Caco-2 (cell line): ENCODE results near the gene FIP1L1. TPM values are rescaled to one million over a fixed set of nuclear protein-coding genes. Genes with fewer than 3 reads are reported as not detected.

Experiments used
- BruUV-seq: library from RNA; stranded (reverse); fragments of 400-500 nt; replicated peaks from 2 replicates; lab custom pipeline; 2021; lab: Mats Ljungman, UMichigan
- CTCF ChIA-PET: fragments of 300-600 bp; sonication (Branson Sonifier 250); formaldehyde crosslinking; loops from one replicate; lab custom pipeline; 2022; ENCODE audit warnings: antibody characterized with exemption; lab: Charles Lee
- POLR2A ChIA-PET: fragments of 300-600 bp; sonication (Branson Sonifier 250); formaldehyde crosslinking; loops from one replicate; lab custom pipeline; 2022; ENCODE audit warnings: antibody characterized with exemption; lab: Charles Lee
- DNase-seq, 2 experiments: peaks; one replicate each; pipeline versions ENCODE4 v3.0.0 to v3.0.0-alpha.2; 2020 to 2022
- H3K27me3 ChIP-seq: replicated peaks from 2 replicates; pipeline ENCODE4 v1.6.0; 2011; ENCODE audit warnings: low read length; ENCODE audit not compliant: control insufficient read depth, insufficient read depth
- H3K36me3 ChIP-seq: 2 replicates; pipeline ENCODE4 v1.5.1; 2011; ENCODE audit warnings: low read length; ENCODE audit not compliant: control insufficient read depth, insufficient read depth
- H3K4me1 ChIP-seq: fragments of 250-450 bp; sonication (Bioruptor Pico); 2 replicates; pipeline ENCODE4 v1.5.1; 2020; ENCODE audit warnings: mild to moderate bottlenecking
- H3K4me3 ChIP-seq: 2 replicates; pipeline ENCODE4 v1.5.1; 2011; ENCODE audit warnings: low read depth, mild to moderate bottlenecking, control low read depth, low read length
- H3K9me3 ChIP-seq: fragments of 250-450 bp; sonication (Bioruptor Pico); 2 replicates; pipeline ENCODE4 v1.5.1; 2020; ENCODE audit warnings: mild to moderate bottlenecking, moderate library complexity
- H3K27ac Mint-ChIP-seq: one replicate; pipeline ENCODE4 v1.8.0; 2022; ENCODE audit warnings: mixed read lengths; ENCODE audit not compliant: unreplicated experiment
- H3K27me3 Mint-ChIP-seq: one replicate; pipeline ENCODE4 v1.8.0; 2022; ENCODE audit warnings: mixed read lengths; ENCODE audit not compliant: insufficient read depth, unreplicated experiment
- H3K36me3 Mint-ChIP-seq: one replicate; pipeline ENCODE4 v1.8.0; 2022; ENCODE audit warnings: mild to moderate bottlenecking, mixed read lengths; ENCODE audit not compliant: insufficient read depth, unreplicated experiment
- H3K4me1 Mint-ChIP-seq: one replicate; pipeline ENCODE4 v1.8.0; 2022; ENCODE audit warnings: low read depth, mixed read lengths; ENCODE audit not compliant: unreplicated experiment
- H3K4me3 Mint-ChIP-seq: one replicate; pipeline ENCODE4 v1.8.0; 2022; ENCODE audit warnings: mild to moderate bottlenecking, moderate library complexity, mixed read lengths; ENCODE audit not compliant: unreplicated experiment
- H3K9me3 Mint-ChIP-seq: one replicate; pipeline ENCODE4 v1.8.0; 2022; ENCODE audit warnings: mixed read lengths; ENCODE audit not compliant: unreplicated experiment
- CTCF ChIP-seq, 2 experiments: fragments of 200-600 bp in 1 of 2; IDR thresholded peaks; 1 replicate in 1 of 2; 2 replicates in 1 of 2; pipeline versions ENCODE4 v1.5.1 to v1.8.0; 2011 to 2022; ENCODE audit warnings: antibody characterized with exemption in 1 of 2, control low read depth in 1 of 2, inconsistent platforms in 1 of 2, low read depth in 1 of 2, low read length in 1 of 2, mild to moderate bottlenecking in 1 of 2, moderate library complexity in 1 of 2; ENCODE audit not compliant: insufficient read depth in 1 of 2, severe bottlenecking in 1 of 2, unreplicated experiment in 1 of 2
- intact Hi-C: fragments of 100-400 bp; cut with micrococcal nuclease; formaldehyde crosslinking; loops from one replicate; pipeline ENCODE4 v1.10.0; 2022; ENCODE audit not compliant: unreplicated experiment
- total RNA-seq: library from RNA; stranded (reverse); gene quantifications from 2 replicates; pipeline ENCODE4 v1.2.3, GENCODE V29; 2022

Gene FIP1L1
- total RNA-seq, 1 experiment from 2014 or later: 62.5 TPM

- BruUV-seq: TSS peak; percentile 34
Observed at GRCh38 chr4:53365486-53366300, 11.7 kb upstream of the FIP1L1 start, which contains the start of gene SCFD2. TSS of gene SCFD2 (minus strand) at chr4:53366061.

GRCh38 chr4:53366301-53366716, 11.1 kb upstream of the FIP1L1 start:
- H3K9me3 Mint-ChIP-seq: no peaks in the 10 kb centered on the region
- H3K36me3 Mint-ChIP-seq: peaks cover 12% of the 10 kb centered on the region
- intact Hi-C loops: loop anchor here (1.0 kb wide), 1 partner anchor 11 kb away; the partner anchor contains the start of gene FIP1L1
- no peak for TF ChIP-seq CTCF (IDR thresholded peaks at IDR 0.05; ENCODE audit: insufficient read depth in 1 of 2, low read depth in 1 of 2, low read length in 1 of 2, severe bottlenecking in 1 of 2, unreplicated experiment in 1 of 2)
- H3K27me3 ChIP-seq: no peaks in the 10 kb centered on the region
- CTCF ChIA-PET: no interaction called here
- POLR2A ChIA-PET: interaction anchor here (0.6 to 1.6 kb wide), 2 partner anchors 8 to 47 kb away, joined by 3 to 6 read pairs; no protein-coding TSS in a partner anchor
- peaks cover 3% of the 10 kb centered on the region for H3K27me3 Mint-ChIP-seq
- H3K36me3 ChIP-seq: no peaks in the 10 kb centered on the region
- H3K9me3 ChIP-seq: no peaks in the 10 kb centered on the region
- no peak for DNase-seq
- peak overlapping the region; percentile 88 for H3K4me3 ChIP-seq
- peaks cover 21% of the 10 kb centered on the region for H3K4me1 Mint-ChIP-seq
- BruUV-seq: TSS peak; percentile 100
- peaks cover 9% of the 10 kb centered on the region for H3K4me1 ChIP-seq
- peak overlapping the region; percentile 85 for H3K27ac Mint-ChIP-seq
- H3K4me3 Mint-ChIP-seq: peak overlapping the region; percentile 97

More at GRCh38 chr4:53365486-53366300, 11.7 kb upstream of the FIP1L1 start, which contains the start of gene SCFD2:
- peak; percentile 96 to 98 for DNase-seq
- intact Hi-C loops: loop anchor here (1.0 kb wide), 1 partner anchor 12 kb away; the partner anchor contains the start of gene FIP1L1
- H3K27ac Mint-ChIP-seq: peak within 1 kb of the TSS; percentile 85
- no peaks in the 10 kb centered on the region for H3K27me3 ChIP-seq
- no peaks in the 10 kb centered on the region for H3K9me3 ChIP-seq
- H3K36me3 Mint-ChIP-seq: peaks cover 12% of the 10 kb centered on the region
- peak within 1 kb of the TSS; percentile 97 for H3K4me3 Mint-ChIP-seq
- CTCF ChIA-PET: interaction anchor here (0.6 kb wide), 1 partner anchor 43 kb away, joined by 3 read pairs; no protein-coding TSS in a partner anchor
- H3K4me3 ChIP-seq: peak within 1 kb of the TSS; percentile 88
- POLR2A ChIA-PET: interaction anchor here (0.6 to 1.6 kb wide), 3 partner anchors 9 to 168 kb away, joined by 3 to 7 read pairs (median 6); no protein-coding TSS in a partner anchor
- H3K4me1 ChIP-seq: peaks cover 9% of the 10 kb centered on the region
- no peaks in the 10 kb centered on the region for H3K9me3 Mint-ChIP-seq
- no peak for TF ChIP-seq CTCF (IDR thresholded peaks at IDR 0.05; ENCODE audit: insufficient read depth in 1 of 2, low read depth in 1 of 2, low read length in 1 of 2, severe bottlenecking in 1 of 2, unreplicated experiment in 1 of 2)
- H3K27me3 Mint-ChIP-seq: peaks cover 3% of the 10 kb centered on the region
- H3K4me1 Mint-ChIP-seq: peaks cover 21% of the 10 kb centered on the region
- H3K36me3 ChIP-seq: no peaks in the 10 kb centered on the region

- H3K36me3 Mint-ChIP-seq: peaks cover 12% of the 10 kb centered on the region
- CTCF ChIA-PET: no interaction called here
- no peaks in the 10 kb centered on the region for H3K9me3 Mint-ChIP-seq
- Histone ChIP-seq H3K4me3 (no peak overlapping the region), H3K9me3 (no peaks in the 10 kb centered on the region), H3K27me3 (no peaks in the 10 kb centered on the region), H3K36me3 (no peaks in the 10 kb centered on the region), H3K4me1 (peaks cover 9% of the 10 kb centered on the region)
- POLR2A ChIA-PET: no interaction called here
- TF ChIP-seq CTCF (IDR thresholded peaks at IDR 0.05; ENCODE audit: insufficient read depth in 1 of 2, low read depth in 1 of 2, low read length in 1 of 2, severe bottlenecking in 1 of 2, unreplicated experiment in 1 of 2): no peak
- H3K4me1 Mint-ChIP-seq: peaks cover 11% of the 10 kb centered on the region
- intact Hi-C loops: no loop called here
- H3K4me3 Mint-ChIP-seq: no peak overlapping the region
- DNase-seq: no peak
- H3K27ac Mint-ChIP-seq: no peak overlapping the region
- BruUV-seq: no TSS peak
- H3K27me3 Mint-ChIP-seq: peaks cover 3% of the 10 kb centered on the region
Observed at GRCh38 chr4:53367721-53368120, 9.7 kb upstream of the FIP1L1 start.
